Omental fat pad (tissue), 4 donors: ENCODE results near the gene TTLL10. TPM values are rescaled to one million over a fixed set of nuclear protein-coding genes. Genes with fewer than 3 reads are reported as not detected.

Experiments used
- ATAC-seq: fragments of 150-250 bp; one replicate; pipeline ENCODE4 v1.9.1; 2016; ENCODE audit warnings: mild to moderate bottlenecking, moderate library complexity; ENCODE audit not compliant: low FRiP score
- DNase-seq: peaks from one replicate; pipeline ENCODE4 v3.0.0-alpha.2; 2019; ENCODE audit warnings: low spot score
- total RNA-seq, 4 donors: library from RNA; depleted of rRNA; stranded (reverse); fragments of >200 nt; gene quantifications; one replicate each; pipeline ENCODE4 v1.1.0, GENCODE V29; 2016
- TF ChIP-seq, protein P1 (sequence below), 3 donors: fragments of 450-650 bp; IDR thresholded peaks; one replicate each; pipeline ENCODE4 v1.5.1; 2016 to 2017; ENCODE audit warnings: antibody characterized with exemption in 3 of 3, mild to moderate bottlenecking in 3 of 3, moderate library complexity in 2 of 3

The TTLL10 gene
- total RNA-seq, 4 donors from 2014 or later = 0.48 to 1.0 (median 0.95) TPM; not detected in 1

DNA sequence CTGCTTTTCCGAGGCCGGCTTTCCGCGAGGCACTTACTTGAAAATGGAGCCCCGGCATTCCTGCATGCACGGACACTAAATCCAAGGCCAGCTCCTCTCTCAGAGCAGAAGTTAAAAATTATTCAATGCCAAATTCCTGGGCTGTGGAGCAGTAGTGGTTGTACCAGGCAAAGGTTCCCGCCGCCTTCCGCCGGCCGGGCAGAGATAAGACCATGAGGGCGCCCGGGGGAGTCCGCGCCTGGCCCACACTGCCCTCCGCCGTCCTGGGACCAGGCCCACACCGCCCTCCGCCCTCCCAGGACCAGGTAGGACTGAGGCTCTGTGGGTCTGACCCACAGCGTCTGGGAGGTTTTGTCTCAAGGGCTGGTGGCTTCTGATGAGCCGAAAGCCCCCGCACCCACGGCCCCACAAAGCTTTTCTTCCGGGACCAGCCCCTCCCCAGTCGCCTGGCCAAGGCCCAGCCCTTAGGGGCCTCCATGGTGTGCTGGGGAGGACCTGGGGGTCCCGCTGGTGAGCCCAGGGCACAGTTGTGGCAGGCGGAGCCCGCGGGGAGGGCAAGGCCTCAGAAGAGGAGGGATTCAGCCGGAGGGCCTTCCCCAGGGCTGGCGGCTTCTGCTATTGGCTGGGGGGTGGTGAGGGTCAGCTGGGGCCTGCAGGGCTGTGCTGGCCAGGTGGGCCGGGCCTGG is 45.1 kb upstream of the TTLL10 start:
- ATAC-seq (peak; percentile 57), DNase-seq (no peak)
- TF ChIP-seq, protein P1, sequence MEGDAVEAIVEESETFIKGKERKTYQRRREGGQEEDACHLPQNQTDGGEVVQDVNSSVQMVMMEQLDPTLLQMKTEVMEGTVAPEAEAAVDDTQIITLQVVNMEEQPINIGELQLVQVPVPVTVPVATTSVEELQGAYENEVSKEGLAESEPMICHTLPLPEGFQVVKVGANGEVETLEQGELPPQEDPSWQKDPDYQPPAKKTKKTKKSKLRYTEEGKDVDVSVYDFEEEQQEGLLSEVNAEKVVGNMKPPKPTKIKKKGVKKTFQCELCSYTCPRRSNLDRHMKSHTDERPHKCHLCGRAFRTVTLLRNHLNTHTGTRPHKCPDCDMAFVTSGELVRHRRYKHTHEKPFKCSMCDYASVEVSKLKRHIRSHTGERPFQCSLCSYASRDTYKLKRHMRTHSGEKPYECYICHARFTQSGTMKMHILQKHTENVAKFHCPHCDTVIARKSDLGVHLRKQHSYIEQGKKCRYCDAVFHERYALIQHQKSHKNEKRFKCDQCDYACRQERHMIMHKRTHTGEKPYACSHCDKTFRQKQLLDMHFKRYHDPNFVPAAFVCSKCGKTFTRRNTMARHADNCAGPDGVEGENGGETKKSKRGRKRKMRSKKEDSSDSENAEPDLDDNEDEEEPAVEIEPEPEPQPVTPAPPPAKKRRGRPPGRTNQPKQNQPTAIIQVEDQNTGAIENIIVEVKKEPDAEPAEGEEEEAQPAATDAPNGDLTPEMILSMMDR (IDR thresholded peaks at IDR 0.05) = no peak

GRCh38 chr1:1129381-1129821 is 44.3 kb upstream of the TTLL10 start:
- DNase-seq (no peak), ATAC-seq (peak; percentile 34)
- TF ChIP-seq, protein P1 (IDR thresholded peaks at IDR 0.05) = no peak

DNA sequence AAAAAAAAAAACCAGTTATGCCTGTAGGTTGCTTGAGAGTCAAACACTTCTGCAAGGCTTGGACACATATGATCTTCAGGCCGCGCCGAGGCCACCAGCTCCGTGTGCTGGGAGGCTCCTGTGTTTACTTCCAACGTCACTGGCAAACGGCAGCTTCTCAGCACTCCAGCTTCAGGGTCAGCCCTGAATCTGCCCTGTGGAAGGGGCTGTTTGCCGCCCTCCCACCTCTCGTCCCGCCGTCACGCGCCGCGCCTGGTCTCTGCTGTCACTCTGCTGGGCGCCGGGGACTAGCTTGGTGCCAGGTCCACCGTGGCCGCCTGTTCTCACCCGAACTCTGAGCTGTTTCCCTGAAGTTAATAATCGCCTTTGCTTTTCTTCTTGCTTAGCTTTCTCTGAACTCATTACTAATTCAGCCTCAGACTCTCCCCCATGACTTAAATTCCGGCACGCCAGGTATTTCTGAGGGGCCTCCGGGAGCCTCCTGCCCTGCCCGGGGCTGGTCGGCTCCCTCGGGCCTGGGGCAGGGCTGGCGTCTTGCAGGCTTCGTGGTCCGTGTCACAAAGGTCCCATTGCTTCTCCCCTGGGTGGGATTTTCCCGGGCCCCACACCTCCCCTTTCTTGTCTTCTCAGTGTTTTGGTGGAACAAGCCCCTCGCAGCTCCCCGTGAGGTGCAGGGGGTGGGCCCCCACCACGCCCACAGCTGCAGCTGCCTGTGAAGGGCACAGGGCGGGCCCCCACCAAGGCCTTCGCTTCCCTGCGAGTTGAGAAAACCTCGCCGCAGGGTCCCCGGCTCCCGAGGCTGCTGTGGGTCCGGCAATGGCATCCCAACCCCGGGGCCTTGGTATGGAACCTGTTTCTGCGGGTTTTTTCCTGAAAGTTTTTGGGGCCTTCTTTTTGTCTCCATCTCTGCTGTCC is 43.2 kb upstream of the TTLL10 start:
- ATAC-seq = no peak
- TF ChIP-seq, protein P1 (IDR thresholded peaks at IDR 0.05) = no peak
- DNase-seq = no peak

DNA sequence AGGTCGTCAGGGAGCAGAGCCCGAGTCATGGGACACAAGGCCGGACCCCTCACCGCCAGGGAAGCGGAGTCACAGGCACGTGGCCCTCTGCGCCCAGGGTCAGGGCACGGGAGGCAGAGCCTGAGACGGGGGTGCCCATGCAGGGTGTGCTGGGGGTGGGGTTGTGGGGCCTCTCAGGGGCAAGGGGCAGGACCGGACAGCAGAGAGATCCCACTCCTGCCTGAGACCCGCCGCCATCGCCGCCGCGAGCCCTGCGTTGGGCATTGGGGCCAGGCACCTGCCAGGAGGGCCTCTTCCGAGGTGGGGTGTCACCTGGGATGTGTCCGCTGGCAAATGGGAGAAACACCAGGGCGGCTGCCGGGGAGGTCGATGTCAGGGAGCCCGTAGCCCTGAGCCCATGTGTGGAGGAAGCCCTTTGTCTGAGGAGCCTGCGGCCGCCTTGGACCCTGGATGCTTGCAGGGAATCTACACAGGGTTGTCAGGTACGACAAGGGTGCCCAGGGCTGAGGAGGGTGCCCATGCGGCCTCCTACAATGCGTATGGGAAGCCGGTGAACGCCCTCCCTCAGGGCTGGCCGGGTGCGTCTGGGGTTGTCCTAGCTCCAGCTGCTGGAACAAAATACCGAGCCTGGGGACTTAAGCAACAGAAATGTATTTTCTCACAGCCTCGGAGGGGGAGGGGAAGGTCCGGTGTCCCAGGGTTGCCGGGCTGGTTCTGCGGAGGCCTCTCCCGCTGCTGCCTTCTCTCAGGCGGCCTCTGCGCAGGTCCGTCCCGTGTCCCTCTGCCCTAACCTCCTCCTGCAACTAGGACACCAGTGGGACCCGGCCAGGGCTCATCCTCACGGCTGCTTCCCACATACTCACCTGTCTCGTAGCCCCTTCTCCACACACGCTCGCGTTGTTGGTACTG is 41.4 kb upstream of the TTLL10 start:
- TF ChIP-seq, protein P1 (IDR thresholded peaks at IDR 0.05) = no peak

DNA sequence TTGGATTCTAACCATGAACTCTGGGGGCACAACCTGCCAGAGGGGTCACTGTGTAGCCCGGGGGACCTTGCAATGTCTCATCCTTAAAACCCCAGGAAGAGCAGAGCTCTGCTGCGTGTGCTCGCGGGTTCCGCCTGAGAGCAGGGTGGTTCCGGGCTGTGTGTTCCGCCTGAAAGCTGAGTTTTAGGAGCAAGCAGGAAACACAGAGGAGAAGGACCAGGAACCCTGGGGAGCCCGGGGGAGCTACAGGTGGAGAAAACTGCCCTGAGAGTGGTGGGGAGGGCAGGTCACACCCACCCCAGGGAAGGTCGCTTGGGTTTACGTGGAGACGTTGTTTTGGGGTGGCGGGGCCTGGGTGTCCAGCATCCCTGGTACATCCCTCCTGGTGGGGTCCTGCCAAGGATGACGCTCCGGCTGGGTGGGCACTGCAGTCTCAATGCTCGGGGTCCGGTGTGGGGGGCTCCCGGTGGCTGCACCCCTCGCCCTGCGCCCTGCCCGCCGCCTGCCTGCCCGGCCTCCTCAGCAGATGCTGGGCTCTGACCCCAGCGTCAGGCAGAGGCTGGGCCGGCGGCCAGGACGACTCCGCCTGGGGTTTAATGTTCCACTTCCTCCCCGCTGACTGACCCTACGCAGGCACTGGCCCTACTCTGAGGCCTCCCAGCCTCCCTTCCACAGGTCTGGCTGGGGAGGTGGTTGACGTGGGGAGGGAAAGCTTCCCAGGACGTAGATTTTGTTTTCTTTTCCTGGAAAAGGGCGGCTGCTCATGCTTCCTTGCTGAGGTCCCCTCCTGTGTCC is 40.5 kb upstream of the TTLL10 start:
- ATAC-seq = peak; percentile 49
- no peak for DNase-seq
- TF ChIP-seq, protein P1 (IDR thresholded peaks at IDR 0.05) = no peak

More for the DNA sequence above, 41.4 kb upstream of the TTLL10 start:
- DNase-seq (no peak), ATAC-seq (no peak)
